ENCODE results near the gene NR4A3. TPM values are rescaled to one million over a fixed set of nuclear protein-coding genes. Genes with fewer than 3 reads are reported as not detected.
A peak's percentile ranks its signal among the peaks of the same experiment; 100 is the strongest.

The NR4A3 gene
- total RNA-seq, 2 experiments from 2014 or later: 0.13 to 0.74 TPM

DNA sequence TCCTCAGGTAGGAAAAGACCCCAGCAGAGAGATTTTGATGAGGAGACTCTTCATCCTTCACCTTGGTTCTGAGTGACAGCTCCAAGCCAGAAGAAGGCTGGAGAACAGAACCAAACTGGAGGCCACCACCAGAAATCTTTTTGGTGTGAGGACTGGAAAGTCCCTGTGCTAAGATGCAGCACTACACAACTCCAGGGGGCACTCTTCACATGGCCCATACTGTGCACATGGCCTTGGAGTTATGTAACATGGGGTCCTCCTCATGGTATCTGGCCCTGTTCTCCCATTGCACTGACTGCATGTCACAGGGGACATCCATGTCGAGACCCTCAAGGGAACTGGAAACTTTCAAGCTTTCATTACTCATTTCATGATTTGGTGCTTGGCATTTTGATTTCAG is 67.4 kb downstream of the NR4A3 start:
- ChIA-PET CTCF (ENCODE audit: unreplicated experiment) (no interaction called here), POLR2A (no interaction called here)
- H3K4me1 ChIP-seq (ENCODE audit: insufficient read depth, low read length, poor library complexity, severe bottlenecking): no peaks in the 10 kb centered on the region
- no peaks in the 10 kb centered on the region for H4K20me1 ChIP-seq (ENCODE audit: insufficient read depth, low read length)
- no peak overlapping the region for H2AFZ ChIP-seq (ENCODE audit: low read length)
- no peaks in the 10 kb centered on the region for H3K79me2 ChIP-seq (ENCODE audit: insufficient read depth, low read depth, low read length)
- intact Hi-C loops (cut with micrococcal nuclease; ENCODE audit: unreplicated experiment): no loop called here
- no TSS peak for BruUV-seq (replicated peaks)
- no peak overlapping the region for H3K4me2 ChIP-seq (ENCODE audit: low read length)
- H3K27ac ChIP-seq (ENCODE audit: low read depth, low read length, poor library complexity, severe bottlenecking): no peak overlapping the region
- H3K4me3 ChIP-seq (ENCODE audit: low read depth, low read length, poor library complexity, severe bottlenecking): no peak overlapping the region
- H3K9me2 ChIP-seq (ENCODE audit: insufficient read depth, low read length): no peaks in the 10 kb centered on the region
- H3K9me3 ChIP-seq (ENCODE audit: low read length): no peaks in the 10 kb centered on the region
- H3K36me3 ChIP-seq (ENCODE audit: insufficient read depth, low read length): no peaks in the 10 kb centered on the region
- no peak for TF ChIP-seq EZH2phosphoT487 (IDR thresholded peaks at IDR 0.05; ENCODE audit: borderline replicate concordance, low read depth, low read length)
- TF ChIP-seq, protein P1, sequence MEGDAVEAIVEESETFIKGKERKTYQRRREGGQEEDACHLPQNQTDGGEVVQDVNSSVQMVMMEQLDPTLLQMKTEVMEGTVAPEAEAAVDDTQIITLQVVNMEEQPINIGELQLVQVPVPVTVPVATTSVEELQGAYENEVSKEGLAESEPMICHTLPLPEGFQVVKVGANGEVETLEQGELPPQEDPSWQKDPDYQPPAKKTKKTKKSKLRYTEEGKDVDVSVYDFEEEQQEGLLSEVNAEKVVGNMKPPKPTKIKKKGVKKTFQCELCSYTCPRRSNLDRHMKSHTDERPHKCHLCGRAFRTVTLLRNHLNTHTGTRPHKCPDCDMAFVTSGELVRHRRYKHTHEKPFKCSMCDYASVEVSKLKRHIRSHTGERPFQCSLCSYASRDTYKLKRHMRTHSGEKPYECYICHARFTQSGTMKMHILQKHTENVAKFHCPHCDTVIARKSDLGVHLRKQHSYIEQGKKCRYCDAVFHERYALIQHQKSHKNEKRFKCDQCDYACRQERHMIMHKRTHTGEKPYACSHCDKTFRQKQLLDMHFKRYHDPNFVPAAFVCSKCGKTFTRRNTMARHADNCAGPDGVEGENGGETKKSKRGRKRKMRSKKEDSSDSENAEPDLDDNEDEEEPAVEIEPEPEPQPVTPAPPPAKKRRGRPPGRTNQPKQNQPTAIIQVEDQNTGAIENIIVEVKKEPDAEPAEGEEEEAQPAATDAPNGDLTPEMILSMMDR (conservative IDR thresholded peaks at IDR 0.05; ENCODE audit: low read length): 0 out of 2 replicates have a peak, but pooled peaks have one; percentile 20
- DNase-seq (ENCODE audit: low spot score): no peak

DNA sequence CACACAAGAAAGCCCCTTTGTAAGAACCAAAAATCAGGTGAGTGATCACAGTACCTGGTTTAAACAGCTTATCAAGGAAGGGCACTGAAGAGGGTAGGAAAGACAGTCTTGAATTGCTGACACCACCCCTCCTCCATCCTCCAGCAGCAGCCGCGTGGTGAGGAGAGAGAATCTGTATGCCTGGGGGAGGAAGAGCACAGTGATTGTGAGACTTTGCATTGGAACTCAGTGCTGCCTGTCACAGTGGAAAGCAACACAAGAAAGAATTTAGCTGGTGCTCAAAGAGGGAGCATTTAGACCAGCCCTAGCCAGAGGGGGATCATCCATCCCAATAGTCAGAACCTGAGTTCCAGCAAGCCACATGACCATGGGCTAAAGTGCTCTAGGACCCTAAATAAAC is 73.1 kb downstream of the NR4A3 start:
- ChIA-PET CTCF (ENCODE audit: unreplicated experiment) (no interaction called here), POLR2A (no interaction called here)
- BruUV-seq (replicated peaks): no TSS peak
- no peak for DNase-seq (ENCODE audit: low spot score)
- Histone ChIP-seq H3K9me3 (ENCODE audit: low read length) (no peaks in the 10 kb centered on the region), H3K79me2 (ENCODE audit: insufficient read depth, low read depth, low read length) (no peaks in the 10 kb centered on the region), H3K4me3 (ENCODE audit: low read depth, low read length, poor library complexity, severe bottlenecking) (no peak overlapping the region), H3K27ac (ENCODE audit: low read depth, low read length, poor library complexity, severe bottlenecking) (no peak overlapping the region), H3K36me3 (ENCODE audit: insufficient read depth, low read length) (no peaks in the 10 kb centered on the region), H4K20me1 (ENCODE audit: insufficient read depth, low read length) (no peaks in the 10 kb centered on the region), H2AFZ (ENCODE audit: low read length) (no peak overlapping the region), H3K4me2 (ENCODE audit: low read length) (no peak overlapping the region), H3K4me1 (ENCODE audit: insufficient read depth, low read length, poor library complexity, severe bottlenecking) (no peaks in the 10 kb centered on the region), H3K9me2 (ENCODE audit: insufficient read depth, low read length) (no peaks in the 10 kb centered on the region)
- intact Hi-C loops (cut with micrococcal nuclease; ENCODE audit: unreplicated experiment): no loop called here
- TF ChIP-seq, protein P1 (conservative IDR thresholded peaks at IDR 0.05; ENCODE audit: low read length): no peak
- TF ChIP-seq EZH2phosphoT487 (IDR thresholded peaks at IDR 0.05; ENCODE audit: borderline replicate concordance, low read depth, low read length): no peak

DNA sequence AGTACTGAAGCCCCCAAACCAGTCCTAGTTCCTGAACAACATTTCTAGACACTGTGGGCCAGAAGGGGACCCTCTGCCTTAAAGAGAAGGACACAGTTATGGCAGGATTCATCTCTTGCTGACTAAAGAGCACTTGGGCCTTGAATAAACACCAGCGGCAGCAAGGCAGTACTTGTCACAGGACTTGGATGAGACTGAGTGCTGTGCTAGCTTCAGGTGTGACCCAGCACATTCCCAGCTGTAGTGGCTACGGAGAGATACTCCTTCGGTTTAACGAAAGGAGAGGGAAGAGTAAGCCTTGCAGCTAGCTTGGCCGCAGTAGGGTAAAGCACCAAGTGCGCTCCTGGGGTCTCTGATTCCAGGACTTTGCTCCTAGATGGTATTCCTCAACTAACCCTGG is 73.8 kb downstream of the NR4A3 start:
- Histone ChIP-seq H3K27ac (ENCODE audit: low read depth, low read length, poor library complexity, severe bottlenecking) (no peak overlapping the region), H3K9me3 (ENCODE audit: low read length) (no peaks in the 10 kb centered on the region), H3K4me3 (ENCODE audit: low read depth, low read length, poor library complexity, severe bottlenecking) (no peak overlapping the region), H3K36me3 (ENCODE audit: insufficient read depth, low read length) (no peaks in the 10 kb centered on the region), H4K20me1 (ENCODE audit: insufficient read depth, low read length) (no peaks in the 10 kb centered on the region), H3K4me1 (ENCODE audit: insufficient read depth, low read length, poor library complexity, severe bottlenecking) (no peaks in the 10 kb centered on the region), H3K9me2 (ENCODE audit: insufficient read depth, low read length) (no peaks in the 10 kb centered on the region), H3K79me2 (ENCODE audit: insufficient read depth, low read depth, low read length) (no peaks in the 10 kb centered on the region), H2AFZ (ENCODE audit: low read length) (no peak overlapping the region), H3K4me2 (ENCODE audit: low read length) (no peak overlapping the region)
- no peak for DNase-seq (ENCODE audit: low spot score)
- ChIA-PET CTCF (ENCODE audit: unreplicated experiment) (no interaction called here), POLR2A (no interaction called here)
- no TSS peak for BruUV-seq (replicated peaks)
- TF ChIP-seq, protein P1 (conservative IDR thresholded peaks at IDR 0.05; ENCODE audit: low read length): no peak
- TF ChIP-seq EZH2phosphoT487 (IDR thresholded peaks at IDR 0.05; ENCODE audit: borderline replicate concordance, low read depth, low read length): no peak
- intact Hi-C loops (cut with micrococcal nuclease; ENCODE audit: unreplicated experiment): no loop called here
